ENCODE results near the gene POR. TPM values are rescaled to one million over a fixed set of nuclear protein-coding genes. Genes with fewer than 3 reads are reported as not detected.
"Not testable (repeated sequence)": the region's sequence is repeated elsewhere in the genome, so short reads cannot be mapped to it uniquely, and the experiment has no call there.

The POR gene
- total and polyA plus RNA-seq, 11 donors: 38.3 to 202 (median 80.0) TPM

DNA sequence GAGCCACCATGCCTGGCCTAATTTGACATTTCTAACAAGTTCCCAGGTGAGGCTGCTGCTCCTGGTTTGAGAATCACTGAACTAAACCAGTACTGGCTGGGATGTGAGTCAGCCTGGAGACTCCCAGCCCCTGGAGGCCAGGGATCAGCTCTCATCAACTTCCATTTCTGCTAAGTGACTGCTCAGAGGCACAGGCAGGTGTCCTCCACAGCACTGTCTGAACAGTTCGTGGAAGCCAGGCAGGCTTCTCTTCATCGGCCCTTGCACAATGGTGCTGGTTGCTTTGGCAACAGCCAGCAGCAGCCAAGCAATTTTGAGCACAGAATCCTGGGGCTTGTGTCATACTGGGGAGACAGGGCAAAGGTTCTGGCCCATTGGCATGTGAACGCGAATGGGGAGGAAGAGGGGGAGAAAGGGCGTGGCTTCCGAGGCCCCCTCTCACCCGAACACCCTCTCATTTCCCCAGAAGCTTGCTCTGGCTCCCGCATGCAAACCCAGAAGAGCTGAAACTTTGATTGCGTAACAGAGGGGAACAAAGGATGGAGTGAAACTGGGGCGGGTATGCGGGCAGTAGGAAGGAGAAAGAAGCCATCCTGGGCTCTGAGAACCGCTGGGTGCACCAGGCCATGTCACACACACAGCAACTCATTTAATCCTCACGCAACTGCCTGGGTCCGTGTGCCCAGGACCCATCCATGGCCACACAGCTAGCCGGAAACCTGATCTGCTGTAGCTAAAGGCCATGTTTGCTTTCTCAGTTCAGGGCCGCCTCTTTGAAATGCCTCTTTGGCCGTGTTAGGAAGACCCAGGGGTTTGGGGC, 9.0 kb upstream of the POR start:
- intact Hi-C loops (cut with DNase I): loop anchor here in 1 of 10 donors (2.0 kb wide), 1 partner anchor 33 kb away; no protein-coding TSS in a partner anchor
- no peak for TF ChIP-seq POLR2A (IDR thresholded peaks at IDR 0.05)
- TF ChIP-seq, protein P1, sequence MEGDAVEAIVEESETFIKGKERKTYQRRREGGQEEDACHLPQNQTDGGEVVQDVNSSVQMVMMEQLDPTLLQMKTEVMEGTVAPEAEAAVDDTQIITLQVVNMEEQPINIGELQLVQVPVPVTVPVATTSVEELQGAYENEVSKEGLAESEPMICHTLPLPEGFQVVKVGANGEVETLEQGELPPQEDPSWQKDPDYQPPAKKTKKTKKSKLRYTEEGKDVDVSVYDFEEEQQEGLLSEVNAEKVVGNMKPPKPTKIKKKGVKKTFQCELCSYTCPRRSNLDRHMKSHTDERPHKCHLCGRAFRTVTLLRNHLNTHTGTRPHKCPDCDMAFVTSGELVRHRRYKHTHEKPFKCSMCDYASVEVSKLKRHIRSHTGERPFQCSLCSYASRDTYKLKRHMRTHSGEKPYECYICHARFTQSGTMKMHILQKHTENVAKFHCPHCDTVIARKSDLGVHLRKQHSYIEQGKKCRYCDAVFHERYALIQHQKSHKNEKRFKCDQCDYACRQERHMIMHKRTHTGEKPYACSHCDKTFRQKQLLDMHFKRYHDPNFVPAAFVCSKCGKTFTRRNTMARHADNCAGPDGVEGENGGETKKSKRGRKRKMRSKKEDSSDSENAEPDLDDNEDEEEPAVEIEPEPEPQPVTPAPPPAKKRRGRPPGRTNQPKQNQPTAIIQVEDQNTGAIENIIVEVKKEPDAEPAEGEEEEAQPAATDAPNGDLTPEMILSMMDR (IDR thresholded peaks at IDR 0.05): no peak
- Histone ChIP-seq H3K4me3 (no peak overlapping the region), H3K36me3 (no peaks in the 10 kb centered on the region), H3K4me1 (peaks cover 0 to 9% (median 0%) of the 10 kb centered on the region in 12 donors), H3K27ac (peak overlapping the region in 5 of 12 donors; percentile 4 to 38 (median 25)), H3K9me3 (no peaks in the 10 kb centered on the region), H3K27me3 (no peaks in the 10 kb centered on the region)
- peak; percentile 16 to 73 (median 65) for DNase-seq
- peak; percentile 37 to 91 (median 76) for ATAC-seq
- WGBS, 4 donors: 55 to 61% (median 57%) methylated on average over 17 of the region's 17 CpGs

DNA sequence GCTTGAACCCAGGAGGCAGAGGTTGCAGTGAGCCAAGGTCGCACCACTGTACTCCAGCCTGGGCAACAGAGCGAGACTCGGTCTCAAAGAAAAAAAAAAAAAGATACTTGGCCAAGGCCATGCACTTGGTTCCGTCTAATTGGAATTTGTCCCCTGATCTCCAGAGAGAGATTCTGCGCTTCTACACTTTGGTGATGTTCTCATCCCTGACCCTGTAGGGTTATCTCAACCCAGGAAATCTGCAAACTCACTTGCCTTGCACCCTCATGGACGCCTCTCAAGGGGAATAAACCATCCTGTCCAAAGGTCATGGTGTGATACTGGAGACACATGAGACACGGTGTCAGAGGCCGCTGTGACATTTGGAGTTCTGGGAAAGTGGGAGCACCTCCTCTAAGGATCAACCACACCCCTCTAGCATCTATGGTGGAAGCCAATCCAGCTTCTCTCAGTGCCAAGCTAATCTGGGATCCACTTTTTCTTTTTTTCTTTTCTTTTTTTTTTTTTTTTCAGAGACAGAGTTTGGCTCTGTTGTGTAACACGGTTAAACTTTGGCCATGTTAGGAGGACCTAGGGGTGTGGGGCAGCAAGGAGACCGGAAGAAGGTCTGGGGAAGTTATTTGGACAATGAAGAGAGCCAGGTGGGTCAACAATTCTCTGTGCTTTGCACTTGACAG, 7.8 kb upstream of the POR start:
- ATAC-seq (peak in 3 of 4 donors; percentile 43 to 54 (median 50)), DNase-seq (peak in 2 of 5 donors; percentile 44 to 60)
- H3K4me3 ChIP-seq: no peak overlapping the region
- H3K4me1 ChIP-seq: peaks cover 0 to 9% (median 0%) of the 10 kb centered on the region in 12 donors
- TF ChIP-seq, protein P1 (IDR thresholded peaks at IDR 0.05): no peak
- TF ChIP-seq POLR2A (IDR thresholded peaks at IDR 0.05): no peak
- no peaks in the 10 kb centered on the region for H3K9me3 ChIP-seq
- 78 to 83% (median 82%) methylated on average over 10 of the region's 10 CpGs for WGBS, 4 donors
- intact Hi-C loops (cut with DNase I): loop anchor here in 1 of 10 donors (2.0 kb wide), 1 partner anchor 34 kb away; no protein-coding TSS in a partner anchor
- peak overlapping the region in 2 of 12 donors; percentile 20 to 46 for H3K27ac ChIP-seq
- H3K36me3 ChIP-seq: no peaks in the 10 kb centered on the region
- no peaks in the 10 kb centered on the region for H3K27me3 ChIP-seq

DNA sequence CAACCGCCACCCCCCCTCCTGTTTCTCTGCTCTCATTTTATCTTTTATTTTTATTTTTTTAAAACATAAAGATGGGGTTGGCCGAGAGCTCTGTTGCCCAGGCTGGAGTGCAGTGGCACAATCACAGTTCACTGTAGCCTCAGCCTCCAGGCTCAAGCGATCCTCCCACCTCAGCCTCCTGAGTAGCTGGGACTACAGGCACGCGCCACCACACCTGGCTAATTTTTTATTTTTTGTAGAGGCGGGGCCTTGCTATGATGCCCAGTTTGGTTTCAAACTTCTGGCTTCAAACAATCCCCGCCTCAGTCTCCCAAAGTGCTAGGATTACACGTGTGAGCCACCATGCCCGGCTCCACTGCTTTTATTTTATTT, 7.3 kb upstream of the POR start:
- H3K27me3 ChIP-seq, H3K4me1 ChIP-seq, H3K36me3 ChIP-seq, H3K9me3 ChIP-seq, H3K4me3 ChIP-seq, DNase-seq, ATAC-seq: not testable (repeated sequence)
- intact Hi-C loops (cut with DNase I): loop anchor here in 1 of 10 donors (2.0 kb wide), 1 partner anchor 35 kb away; no protein-coding TSS in a partner anchor
- 92 to 97% (median 92%) methylated on average over 9 of the region's 9 CpGs for WGBS, 4 donors
- peak overlapping the region in 2 of 12 donors; percentile 20 to 46 for H3K27ac ChIP-seq

DNA sequence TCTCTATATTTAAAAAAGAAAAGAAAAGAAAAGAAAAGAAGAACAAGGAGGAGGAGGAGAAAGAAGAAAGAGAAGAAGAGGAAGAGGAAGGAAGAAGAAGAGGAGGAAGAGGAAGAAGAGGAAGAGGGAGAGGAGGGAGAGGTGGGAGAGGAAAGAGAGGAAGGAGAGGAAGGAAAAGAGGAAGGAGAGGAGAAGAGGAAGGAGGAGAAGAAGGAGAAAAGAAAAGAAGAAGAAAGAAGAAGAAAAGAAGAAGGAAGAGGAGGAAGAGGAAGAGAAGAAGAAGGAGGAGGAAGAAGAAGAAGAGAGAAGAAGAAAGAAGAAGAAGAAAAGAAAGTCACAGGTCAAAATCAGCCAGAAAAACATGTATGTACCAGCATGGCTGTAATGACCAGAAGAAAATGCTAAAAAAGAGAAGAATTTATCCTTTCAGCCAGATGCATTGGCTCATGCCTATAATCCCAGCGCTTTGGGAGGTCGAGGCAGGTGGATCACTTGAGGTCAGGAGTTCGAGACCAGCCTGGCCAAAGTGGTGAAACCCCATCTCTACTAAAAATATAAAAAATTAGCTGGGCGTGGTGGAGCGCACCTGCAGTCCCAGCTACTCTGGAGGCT, 5.3 kb upstream of the POR start:
- Histone ChIP-seq H3K36me3 (no peaks in the 10 kb centered on the region), H3K4me1 (peaks cover 0 to 17% (median 6%) of the 10 kb centered on the region in 12 donors), H3K27ac (no peak overlapping the region), H3K27me3 (no peaks in the 10 kb centered on the region), H3K9me3 (no peaks in the 10 kb centered on the region), H3K4me3 (no peak overlapping the region)
- ATAC-seq: no peak
- WGBS, 4 donors: 80 to 97% (median 92%) methylated on average over 5 of the region's 5 CpGs
- DNase-seq: no peak
- TF ChIP-seq POLR2A (IDR thresholded peaks at IDR 0.05): no peak
- intact Hi-C loops (cut with DNase I): loop anchor here in 3 of 10 donors (5.0 to 10.0 kb wide), 3 partner anchors 32 to 75 kb away; partner anchors contain the start of gene RHBDD2 (in 1 of the 3)

DNA sequence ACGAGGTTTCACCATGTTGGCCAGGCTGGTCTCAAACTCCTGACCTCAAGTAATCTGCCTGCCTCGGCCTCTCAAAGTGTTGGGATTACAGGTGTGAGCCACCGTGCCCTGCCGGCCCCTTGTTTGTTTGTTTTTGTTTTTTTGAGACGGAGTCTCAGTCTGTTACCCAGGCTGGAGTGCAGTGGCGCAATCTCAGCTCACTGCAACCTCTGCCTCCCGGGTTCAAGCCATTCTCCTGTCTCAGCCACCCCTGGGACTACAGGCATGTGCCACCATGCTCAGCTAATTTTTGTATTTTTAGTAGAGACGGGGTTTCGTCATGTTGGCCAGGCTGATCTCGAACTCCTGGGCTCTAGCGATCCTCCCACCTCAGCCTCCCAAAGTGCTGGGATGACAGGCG, 3.8 kb upstream of the POR start:
- not testable (repeated sequence) for DNase-seq, H3K27ac ChIP-seq, H3K9me3 ChIP-seq, ATAC-seq, H3K4me3 ChIP-seq, H3K27me3 ChIP-seq, H3K36me3 ChIP-seq
- peaks cover 0 to 17% (median 8%) of the 10 kb centered on the region in 12 donors for H3K4me1 ChIP-seq
- WGBS, 4 donors: 77 to 82% (median 80%) methylated on average over 12 of the region's 12 CpGs
- intact Hi-C loops (cut with DNase I): loop anchor here in 3 of 10 donors (5.0 to 10.0 kb wide), 3 partner anchors 34 to 74 kb away; partner anchors contain the start of gene RHBDD2 (in 1 of the 3)

All from heart left ventricle (tissue), 16 donors.